PC-9 (cell line): ENCODE measurements around the gene PCGF1. TPM values are rescaled to one million over a fixed set of nuclear protein-coding genes. Genes with fewer than 3 reads are reported as not detected.

Experiments
- BruUV-seq: library from RNA; stranded (reverse); fragments of 400-500 nt; replicated peaks from 2 replicates; lab custom pipeline; 2021; lab: Mats Ljungman, UMichigan
- CTCF ChIA-PET: fragments of 300-600 bp; sonication (Branson Sonifier 250); formaldehyde crosslinking; loops from one replicate; lab custom pipeline; 2022; ENCODE audit warnings: antibody characterized with exemption; lab: Charles Lee
- POLR2A ChIA-PET: fragments of 300-600 bp; sonication (Branson Sonifier 250); formaldehyde crosslinking; loops from one replicate; lab custom pipeline; 2022; ENCODE audit warnings: antibody characterized with exemption; ENCODE audit not compliant: unreplicated experiment; lab: Charles Lee
- DNase-seq, 2 experiments: peaks; one replicate each; pipeline versions ENCODE4 v3.0.0 to v3.0.0-alpha.2; 2015 to 2022; ENCODE audit warnings: mixed read lengths in 1 of 2
- H2AFZ ChIP-seq: fragments of 200-600 bp; sonication (generic); 2 replicates; pipeline ENCODE4 v1.8.1; 2017; ENCODE audit warnings: antibody characterized with exemption
- H3F3A ChIP-seq: fragments of 200-600 bp; sonication (generic); 2 replicates; pipeline ENCODE4 v1.8.1; 2017; ENCODE audit warnings: antibody characterized with exemption, mild to moderate bottlenecking, low read depth; ENCODE audit not compliant: insufficient read depth
- H3K27ac ChIP-seq: fragments of 200-600 bp; sonication (generic); 2 replicates; pipeline ENCODE4 v1.6.1; 2016; ENCODE audit warnings: mixed run types
- H3K27me3 ChIP-seq: fragments of 200-600 bp; sonication (generic); 2 replicates; pipeline ENCODE4 v1.6.1; 2016; ENCODE audit warnings: low read depth, mixed run types; ENCODE audit not compliant: insufficient read depth
- H3K36me3 ChIP-seq: fragments of 200-600 bp; sonication (generic); 2 replicates; pipeline ENCODE4 v1.6.1; 2016; ENCODE audit warnings: low read depth, mixed run types
- H3K4me1 ChIP-seq: fragments of 200-600 bp; sonication (generic); replicated peaks from 2 replicates; pipeline ENCODE4 v1.6.1; 2016; ENCODE audit warnings: mixed run types; ENCODE audit not compliant: insufficient read depth
- H3K4me2 ChIP-seq: fragments of 200-600 bp; sonication (generic); 2 replicates; pipeline ENCODE4 v1.6.1; 2017; ENCODE audit warnings: mixed run types
- H3K4me3 ChIP-seq: fragments of 200-600 bp; sonication (generic); 2 replicates; pipeline ENCODE4 v1.6.1; 2016; ENCODE audit warnings: mixed run types
- H3K79me2 ChIP-seq: fragments of 200-600 bp; sonication (generic); 2 replicates; pipeline ENCODE4 v1.6.1; 2017; ENCODE audit warnings: low read depth, mixed run types
- H3K9me2 ChIP-seq: fragments of 200-600 bp; sonication (generic); 2 replicates; pipeline ENCODE4 v1.8.1; 2017; ENCODE audit warnings: mild to moderate bottlenecking; ENCODE audit not compliant: insufficient read depth
- H3K9me3 ChIP-seq: fragments of 200-600 bp; sonication (generic); 2 replicates; pipeline ENCODE4 v1.8.1; 2016; ENCODE audit warnings: low read depth; ENCODE audit not compliant: insufficient read depth
- H4K20me1 ChIP-seq: fragments of 200-600 bp; sonication (generic); 2 replicates; pipeline ENCODE4 v1.8.1; 2017; ENCODE audit not compliant: insufficient read depth
- EZH2 ChIP-seq: fragments of 200-600 bp; sonication (generic); IDR thresholded peaks from 2 replicates; pipeline ENCODE4 v1.8.0; 2017; ENCODE audit warnings: antibody characterized with exemption, low read depth
- intact Hi-C: fragments of 100-400 bp; cut with micrococcal nuclease; formaldehyde crosslinking; loops from one replicate; pipeline ENCODE4 v1.10.0; 2022; ENCODE audit not compliant: unreplicated experiment
- total RNA-seq: library from RNA; stranded (reverse); gene quantifications from 2 replicates; pipeline ENCODE4 v1.2.3, GENCODE V29; 2021
- TF ChIP-seq, protein P1 (sequence below): fragments of 200-600 bp; sonication (generic); conservative IDR thresholded peaks from 2 replicates; pipeline ENCODE4 v1.6.1; 2017; ENCODE audit warnings: mixed run types, antibody characterized with exemption, mild to moderate bottlenecking, moderate library complexity

PCGF1 gene
- total RNA-seq, 1 experiment from 2014 or later, result 31.3 TPM

DNA sequence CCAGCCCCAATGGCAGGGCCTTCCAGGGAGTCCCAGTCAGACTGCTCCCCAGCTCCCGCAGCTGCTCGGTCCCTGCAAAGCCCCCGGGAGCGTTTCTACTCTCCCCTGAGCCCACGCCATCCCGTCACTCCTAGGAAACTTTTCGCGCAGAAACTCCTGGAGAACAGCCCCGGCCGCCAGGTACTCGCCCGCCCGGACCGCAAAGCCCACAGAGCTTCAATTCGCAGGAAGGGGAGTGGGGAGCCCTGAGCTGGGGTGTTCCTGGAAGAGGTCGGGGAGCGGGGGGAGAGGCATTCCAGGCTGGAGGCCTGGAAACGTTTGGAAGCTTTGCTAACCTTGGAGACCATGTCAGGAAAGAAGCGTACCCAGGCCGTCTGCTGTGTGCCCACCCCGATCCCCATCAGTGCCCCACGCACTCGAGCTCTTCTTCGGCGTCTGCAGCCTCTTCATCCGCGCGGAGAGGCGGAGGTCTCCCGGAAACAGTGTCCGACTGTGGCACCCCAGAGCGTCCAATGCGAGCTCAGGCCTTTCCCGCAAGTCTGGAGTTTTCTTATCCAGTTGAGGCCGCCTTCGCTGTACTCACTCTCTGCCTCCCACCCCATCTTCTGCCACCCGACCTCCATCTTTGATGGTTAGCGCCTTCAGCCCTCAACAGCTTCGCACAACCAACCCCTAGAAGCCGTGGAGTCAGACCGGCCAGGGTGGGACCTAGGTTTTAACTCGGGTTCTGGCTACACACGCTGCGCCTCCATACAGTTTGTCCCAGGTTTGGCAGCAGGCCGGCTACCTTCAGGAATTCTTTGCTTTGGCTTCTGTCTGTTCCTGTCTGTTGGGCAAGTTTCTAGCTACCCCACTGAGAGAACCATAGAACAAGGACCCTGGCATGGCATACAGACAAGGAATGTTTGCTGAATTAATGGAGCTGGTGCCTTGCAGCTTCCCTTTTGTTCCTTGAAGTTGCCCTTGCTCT lies 3.7 kb downstream of the PCGF1 start:
- Histone ChIP-seq H3F3A (peaks cover 35% of the 10 kb centered on the region; the same call in 1 of the 2 replicates), H3K4me3 (no peak overlapping the region), H3K27ac (no peak overlapping the region), H3K4me1 (peaks cover 27% of the 10 kb centered on the region), H3K9me3 (no peaks in the 10 kb centered on the region), H3K79me2 (peaks cover 26% of the 10 kb centered on the region), H3K27me3 (no peaks in the 10 kb centered on the region), H4K20me1 (no peaks in the 10 kb centered on the region), H3K36me3 (0 out of 2 replicates have a peak, but pooled peaks cover 10% of the 10 kb centered on the region), H3K9me2 (no peaks in the 10 kb centered on the region), H2AFZ (no peak overlapping the region), H3K4me2 (no peak overlapping the region)
- POLR2A ChIA-PET, result no interaction called here
- intact Hi-C loops, result loop anchor here (10.0 kb wide), 1 partner anchor 341 kb away; no protein-coding TSS in a partner anchor
- CTCF ChIA-PET, result no interaction called here
- no peak for TF ChIP-seq EZH2
- no peak for DNase-seq
- no TSS peak for BruUV-seq

DNA sequence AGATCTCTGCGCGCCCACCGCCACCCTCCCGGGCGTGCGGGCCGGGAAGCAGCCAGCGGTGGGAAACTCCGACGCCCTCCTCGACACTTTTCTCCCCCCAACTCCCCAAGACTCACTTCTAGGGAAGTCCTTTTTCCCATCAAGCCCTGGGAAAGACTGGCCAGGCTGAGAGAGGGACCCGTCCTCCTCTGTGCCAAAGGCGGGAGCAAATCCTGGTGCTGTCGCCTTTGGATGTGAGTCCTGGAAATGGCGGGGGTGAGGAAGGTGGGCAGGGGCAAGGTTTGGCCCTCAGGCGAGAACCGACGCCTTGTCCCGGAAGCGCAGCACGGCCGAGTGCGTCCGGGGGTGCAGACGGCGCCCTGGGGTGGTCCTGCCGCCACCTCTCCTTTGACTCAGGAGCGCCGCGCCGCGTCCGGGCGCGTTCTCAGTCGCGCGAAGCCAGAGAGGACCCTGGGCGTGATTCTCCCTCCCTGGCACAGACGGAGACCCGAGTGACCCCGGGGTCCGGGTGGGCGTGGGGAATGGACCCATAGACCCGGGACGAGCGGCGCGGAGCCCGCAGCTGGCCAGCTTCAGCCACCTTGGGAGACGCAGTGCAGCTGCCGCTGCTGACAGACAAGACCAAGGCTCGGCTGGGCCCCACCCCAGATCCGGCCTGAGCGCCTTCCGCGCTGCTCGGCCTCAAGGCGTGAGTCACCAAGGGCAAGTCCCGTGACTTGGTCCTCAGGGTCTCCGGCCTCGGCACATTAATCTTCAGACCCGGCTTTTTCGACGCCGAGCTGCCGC lies 4.6 kb downstream of the PCGF1 start:
- Histone ChIP-seq H3K9me2 (no peaks in the 10 kb centered on the region), H3K36me3 (0 out of 2 replicates have a peak, but pooled peaks cover 10% of the 10 kb centered on the region), H4K20me1 (no peaks in the 10 kb centered on the region), H3K4me3 (no peak overlapping the region), H3K27me3 (no peaks in the 10 kb centered on the region), H3K4me2 (no peak overlapping the region), H3K9me3 (no peaks in the 10 kb centered on the region), H3F3A (peaks cover 35% of the 10 kb centered on the region; the same call in 1 of the 2 replicates), H3K79me2 (peaks cover 25% of the 10 kb centered on the region), H3K4me1 (peaks cover 25% of the 10 kb centered on the region), H3K27ac (no peak overlapping the region), H2AFZ (no peak overlapping the region)
- intact Hi-C loops, result loop anchor here (10.0 kb wide), 1 partner anchor 342 kb away; no protein-coding TSS in a partner anchor
- CTCF ChIA-PET, result no interaction called here
- TF ChIP-seq, protein P1, sequence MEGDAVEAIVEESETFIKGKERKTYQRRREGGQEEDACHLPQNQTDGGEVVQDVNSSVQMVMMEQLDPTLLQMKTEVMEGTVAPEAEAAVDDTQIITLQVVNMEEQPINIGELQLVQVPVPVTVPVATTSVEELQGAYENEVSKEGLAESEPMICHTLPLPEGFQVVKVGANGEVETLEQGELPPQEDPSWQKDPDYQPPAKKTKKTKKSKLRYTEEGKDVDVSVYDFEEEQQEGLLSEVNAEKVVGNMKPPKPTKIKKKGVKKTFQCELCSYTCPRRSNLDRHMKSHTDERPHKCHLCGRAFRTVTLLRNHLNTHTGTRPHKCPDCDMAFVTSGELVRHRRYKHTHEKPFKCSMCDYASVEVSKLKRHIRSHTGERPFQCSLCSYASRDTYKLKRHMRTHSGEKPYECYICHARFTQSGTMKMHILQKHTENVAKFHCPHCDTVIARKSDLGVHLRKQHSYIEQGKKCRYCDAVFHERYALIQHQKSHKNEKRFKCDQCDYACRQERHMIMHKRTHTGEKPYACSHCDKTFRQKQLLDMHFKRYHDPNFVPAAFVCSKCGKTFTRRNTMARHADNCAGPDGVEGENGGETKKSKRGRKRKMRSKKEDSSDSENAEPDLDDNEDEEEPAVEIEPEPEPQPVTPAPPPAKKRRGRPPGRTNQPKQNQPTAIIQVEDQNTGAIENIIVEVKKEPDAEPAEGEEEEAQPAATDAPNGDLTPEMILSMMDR, result no peak
- TF ChIP-seq EZH2, result no peak
- POLR2A ChIA-PET, result no interaction called here
- BruUV-seq, result no TSS peak
- peak in 1 of 2 experiments; percentile 71 for DNase-seq

DNA sequence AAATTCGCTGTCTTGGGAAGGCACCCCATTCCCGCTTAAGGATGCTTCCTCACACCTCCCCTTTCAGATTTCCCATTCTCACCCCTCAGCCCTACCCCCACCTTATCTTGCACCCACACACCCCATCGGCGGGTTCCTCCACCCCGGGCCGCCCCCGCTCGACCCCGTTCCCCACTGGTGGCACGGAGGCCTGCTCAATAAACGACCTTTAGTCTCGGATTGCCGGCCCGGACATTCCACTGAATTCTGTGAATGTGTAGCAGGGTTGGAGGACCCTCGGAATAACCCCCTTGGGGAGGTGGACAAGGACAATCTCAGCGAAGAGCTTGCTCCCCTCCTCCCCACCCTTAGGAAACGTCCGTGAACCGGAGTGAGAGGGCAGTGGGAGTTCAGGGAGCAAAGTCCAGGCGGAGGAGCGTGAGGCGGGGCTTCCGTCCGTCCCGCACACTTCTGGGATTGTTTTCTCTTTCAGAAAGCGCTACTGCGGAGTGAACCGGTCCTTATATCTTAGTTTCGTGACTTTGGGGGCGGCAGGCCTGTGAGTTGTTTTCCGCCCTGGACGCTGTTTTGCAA lies 5.3 kb downstream of the PCGF1 start:
- Histone ChIP-seq H3K9me3 (no peaks in the 10 kb centered on the region), H2AFZ (no peak overlapping the region), H3K4me2 (no peak overlapping the region), H4K20me1 (no peaks in the 10 kb centered on the region), H3K27ac (no peak overlapping the region), H3K9me2 (no peaks in the 10 kb centered on the region), H3K36me3 (0 out of 2 replicates have a peak, but pooled peaks cover 10% of the 10 kb centered on the region), H3K4me1 (peaks cover 31% of the 10 kb centered on the region), H3K79me2 (peaks cover 29% of the 10 kb centered on the region), H3K27me3 (no peaks in the 10 kb centered on the region), H3F3A (peaks cover 35% of the 10 kb centered on the region; the same call in 1 of the 2 replicates), H3K4me3 (no peak overlapping the region)
- POLR2A ChIA-PET, result no interaction called here
- BruUV-seq, result no TSS peak
- TF ChIP-seq, protein P1, result no peak
- no peak for TF ChIP-seq EZH2
- intact Hi-C loops, result loop anchor here (10.0 kb wide), 1 partner anchor 343 kb away; no protein-coding TSS in a partner anchor
- DNase-seq, result no peak
- CTCF ChIA-PET, result no interaction called here
